DND-41 (cell line): ENCODE measurements around the gene CRHR2.

Experiments used
- ATAC-seq: fragments of 200-7000 bp; cut with Tn5 transposase; 3 replicates; pipeline ENCODE4 v1.9.1; 2021; ENCODE audit warnings: low read depth; ENCODE audit not compliant: insufficient read depth
- DNase-seq: peaks from one replicate; pipeline ENCODE4 v3.0.0-alpha.2; 2020
- H2AFZ ChIP-seq: 2 replicates; pipeline ENCODE4 v1.6.0; 2012; ENCODE audit warnings: low read depth, low read length
- H3K27ac ChIP-seq: 2 replicates; pipeline ENCODE4 v1.5.1; 2012; ENCODE audit warnings: low read length, inconsistent platforms
- H3K27me3 ChIP-seq: fragments of 200-600 bp; sonication (generic); 2 replicates; pipeline ENCODE4 v1.6.0; 2012; ENCODE audit warnings: low read length, mild to moderate bottlenecking, inconsistent platforms; ENCODE audit not compliant: insufficient read depth, poor library complexity
- H3K36me3 ChIP-seq: 2 replicates; pipeline ENCODE4 v1.5.1; 2012; ENCODE audit warnings: low read length, inconsistent platforms; ENCODE audit not compliant: insufficient read depth
- H3K4me1 ChIP-seq: 2 replicates; pipeline ENCODE4 v1.5.1; 2012; ENCODE audit warnings: mild to moderate bottlenecking, low read length; ENCODE audit not compliant: insufficient read depth
- H3K4me2 ChIP-seq: 2 replicates; pipeline ENCODE4 v1.6.0; 2012; ENCODE audit warnings: mild to moderate bottlenecking, moderate library complexity, low read length, inconsistent platforms; ENCODE audit not compliant: insufficient read depth
- H3K4me3 ChIP-seq, 2 experiments: fragments of 200-600 bp in 1 of 2; shearing (Covaris generic) in 1 of 2; 2 replicates each; pipeline ENCODE4 v1.5.1; 2012 to 2016; ENCODE audit warnings: inconsistent platforms in 2 of 2, low read length in 2 of 2, mild to moderate bottlenecking in 2 of 2, low read depth in 1 of 2, moderate library complexity in 1 of 2
- H3K79me2 ChIP-seq: 2 replicates; pipeline ENCODE4 v1.6.0; 2012; ENCODE audit warnings: low read length, inconsistent platforms; ENCODE audit not compliant: insufficient read depth
- H3K9ac ChIP-seq: 2 replicates; pipeline ENCODE4 v1.6.0; 2012; ENCODE audit warnings: low read depth, mild to moderate bottlenecking, inconsistent platforms, low read length, moderate library complexity
- H3K9me3 ChIP-seq: 2 replicates; pipeline ENCODE4 v1.5.1; 2012; ENCODE audit warnings: low read length, moderate library complexity, mild to moderate bottlenecking, inconsistent platforms; ENCODE audit not compliant: insufficient read depth, severe bottlenecking
- H4K20me1 ChIP-seq: 2 replicates; pipeline ENCODE4 v1.6.0; 2012; ENCODE audit warnings: low read length; ENCODE audit not compliant: insufficient read depth
- CTCF ChIP-seq: IDR thresholded peaks from 2 replicates; pipeline ENCODE4 v1.5.1; 2012; ENCODE audit warnings: borderline replicate concordance, low read length, moderate library complexity, mild to moderate bottlenecking; ENCODE audit not compliant: poor library complexity, severe bottlenecking; ENCODE audit errors: extremely low read depth
- EZH2 ChIP-seq: IDR thresholded peaks from 3 replicates; pipeline ENCODE4 v1.6.1; 2012; ENCODE audit warnings: borderline replicate concordance, low read depth, mild to moderate bottlenecking, moderate library complexity, low read length, inconsistent platforms; ENCODE audit not compliant: severe bottlenecking

CRHR2 gene

GRCh38 chr7:30692882-30693281 is 10.6 kb upstream of the CRHR2 start:
- H3K27me3 ChIP-seq, result peaks cover 10% of the 10 kb centered on the region
- no peak for TF ChIP-seq CTCF
- no peak overlapping the region for H3K9ac ChIP-seq
- no peak overlapping the region for H2AFZ ChIP-seq
- no peak overlapping the region for H3K4me3 ChIP-seq
- H3K9me3 ChIP-seq, result no peaks in the 10 kb centered on the region
- no peak overlapping the region for H3K27ac ChIP-seq
- peaks cover 3% of the 10 kb centered on the region; the same call in 1 of the 2 replicates for H4K20me1 ChIP-seq
- ATAC-seq (no peak), DNase-seq (no peak)
- H3K79me2 ChIP-seq, result no peaks in the 10 kb centered on the region
- no peaks in the 10 kb centered on the region for H3K4me1 ChIP-seq
- H3K36me3 ChIP-seq, result no peaks in the 10 kb centered on the region
- H3K4me2 ChIP-seq, result no peak overlapping the region

GRCh38 chr7:30692438-30692837 is 10.2 kb upstream of the CRHR2 start:
- no peak for ATAC-seq
- H3K79me2 ChIP-seq, result no peaks in the 10 kb centered on the region
- no peak for TF ChIP-seq EZH2
- no peak for TF ChIP-seq CTCF
- H3K4me2 ChIP-seq, result no peak overlapping the region
- DNase-seq, result no peak
- no peak overlapping the region for H3K4me3 ChIP-seq
- H3K36me3 ChIP-seq, result no peaks in the 10 kb centered on the region
- no peak overlapping the region for H3K27ac ChIP-seq
- H3K9ac ChIP-seq, result no peak overlapping the region
- H3K4me1 ChIP-seq, result no peaks in the 10 kb centered on the region
- no peak overlapping the region for H2AFZ ChIP-seq
- peaks cover 10% of the 10 kb centered on the region for H3K27me3 ChIP-seq
- peaks cover 3% of the 10 kb centered on the region; the same call in 1 of the 2 replicates for H4K20me1 ChIP-seq
- no peaks in the 10 kb centered on the region for H3K9me3 ChIP-seq

GRCh38 chr7:30690011-30690410 is 7.8 kb upstream of the CRHR2 start:
- ATAC-seq (no peak), DNase-seq (no peak)
- no peak overlapping the region for H2AFZ ChIP-seq
- peaks cover 3% of the 10 kb centered on the region; the same call in 1 of the 2 replicates for H4K20me1 ChIP-seq
- no peak overlapping the region for H3K4me2 ChIP-seq
- H3K36me3 ChIP-seq, result no peaks in the 10 kb centered on the region
- no peak overlapping the region for H3K27ac ChIP-seq
- H3K4me1 ChIP-seq, result no peaks in the 10 kb centered on the region
- H3K9ac ChIP-seq, result no peak overlapping the region
- TF ChIP-seq EZH2 (no peak), CTCF (no peak)
- no peaks in the 10 kb centered on the region for H3K9me3 ChIP-seq
- no peak overlapping the region for H3K4me3 ChIP-seq
- peaks cover 6% of the 10 kb centered on the region for H3K27me3 ChIP-seq
- no peaks in the 10 kb centered on the region for H3K79me2 ChIP-seq

- Histone ChIP-seq H3K36me3 (no peaks in the 10 kb centered on the region), H3K9ac (no peak overlapping the region), H4K20me1 (peaks cover 8% of the 10 kb centered on the region; the same call in 1 of the 2 replicates), H3K4me3 (no peak overlapping the region), H3K4me2 (no peak overlapping the region), H3K27ac (no peak overlapping the region), H3K79me2 (no peaks in the 10 kb centered on the region), H3K9me3 (no peaks in the 10 kb centered on the region), H3K27me3 (peaks cover 5% of the 10 kb centered on the region), H3K4me1 (no peaks in the 10 kb centered on the region), H2AFZ (no peak overlapping the region)
- no peak for DNase-seq
- no peak for ATAC-seq
- TF ChIP-seq CTCF (no peak), EZH2 (no peak)
Observed at GRCh38 chr7:30688718-30689221, 6.5 kb upstream of the CRHR2 start.
